ENCODE measurements around the gene FAXC. TPM values are rescaled to one million over a fixed set of nuclear protein-coding genes. Genes with fewer than 3 reads are reported as not detected.

FAXC gene
- polyA plus RNA-seq, 1 of the 3 experiments (the other 2 are of a cell fraction): 9.0 TPM

DNA sequence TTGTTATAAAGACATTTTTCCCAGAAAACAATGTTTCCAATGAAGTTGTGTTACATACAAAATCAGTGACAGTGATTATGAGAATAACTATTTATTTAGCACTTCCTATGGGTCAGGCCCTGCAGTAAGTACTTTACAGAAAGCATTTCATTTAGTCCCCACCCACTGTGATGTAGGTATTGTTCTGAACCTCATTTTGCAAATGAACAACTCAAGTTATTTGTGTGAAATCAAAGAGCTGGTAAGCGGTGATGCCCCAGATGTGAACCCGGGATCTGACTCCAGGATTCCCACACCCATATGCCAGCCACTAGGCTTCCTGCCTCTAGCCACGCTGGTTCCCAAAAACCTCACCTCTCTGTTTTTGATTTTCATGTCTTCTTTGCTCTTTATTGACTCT lies 30.9 kb downstream of the FAXC start (continued):
- TF ChIP-seq, protein P1, sequence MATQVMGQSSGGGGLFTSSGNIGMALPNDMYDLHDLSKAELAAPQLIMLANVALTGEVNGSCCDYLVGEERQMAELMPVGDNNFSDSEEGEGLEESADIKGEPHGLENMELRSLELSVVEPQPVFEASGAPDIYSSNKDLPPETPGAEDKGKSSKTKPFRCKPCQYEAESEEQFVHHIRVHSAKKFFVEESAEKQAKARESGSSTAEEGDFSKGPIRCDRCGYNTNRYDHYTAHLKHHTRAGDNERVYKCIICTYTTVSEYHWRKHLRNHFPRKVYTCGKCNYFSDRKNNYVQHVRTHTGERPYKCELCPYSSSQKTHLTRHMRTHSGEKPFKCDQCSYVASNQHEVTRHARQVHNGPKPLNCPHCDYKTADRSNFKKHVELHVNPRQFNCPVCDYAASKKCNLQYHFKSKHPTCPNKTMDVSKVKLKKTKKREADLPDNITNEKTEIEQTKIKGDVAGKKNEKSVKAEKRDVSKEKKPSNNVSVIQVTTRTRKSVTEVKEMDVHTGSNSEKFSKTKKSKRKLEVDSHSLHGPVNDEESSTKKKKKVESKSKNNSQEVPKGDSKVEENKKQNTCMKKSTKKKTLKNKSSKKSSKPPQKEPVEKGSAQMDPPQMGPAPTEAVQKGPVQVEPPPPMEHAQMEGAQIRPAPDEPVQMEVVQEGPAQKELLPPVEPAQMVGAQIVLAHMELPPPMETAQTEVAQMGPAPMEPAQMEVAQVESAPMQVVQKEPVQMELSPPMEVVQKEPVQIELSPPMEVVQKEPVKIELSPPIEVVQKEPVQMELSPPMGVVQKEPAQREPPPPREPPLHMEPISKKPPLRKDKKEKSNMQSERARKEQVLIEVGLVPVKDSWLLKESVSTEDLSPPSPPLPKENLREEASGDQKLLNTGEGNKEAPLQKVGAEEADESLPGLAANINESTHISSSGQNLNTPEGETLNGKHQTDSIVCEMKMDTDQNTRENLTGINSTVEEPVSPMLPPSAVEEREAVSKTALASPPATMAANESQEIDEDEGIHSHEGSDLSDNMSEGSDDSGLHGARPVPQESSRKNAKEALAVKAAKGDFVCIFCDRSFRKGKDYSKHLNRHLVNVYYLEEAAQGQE (IDR thresholded peaks at IDR 0.05; ENCODE audit: low read depth, low read length): no peak
- TF ChIP-seq POLR2AphosphoS5 (IDR thresholded peaks at IDR 0.05; ENCODE audit: low read depth, low read length) (no peak), FOXM1 (IDR thresholded peaks at IDR 0.05; ENCODE audit: low read depth) (no peak)
- TF ChIP-seq, protein P2, sequence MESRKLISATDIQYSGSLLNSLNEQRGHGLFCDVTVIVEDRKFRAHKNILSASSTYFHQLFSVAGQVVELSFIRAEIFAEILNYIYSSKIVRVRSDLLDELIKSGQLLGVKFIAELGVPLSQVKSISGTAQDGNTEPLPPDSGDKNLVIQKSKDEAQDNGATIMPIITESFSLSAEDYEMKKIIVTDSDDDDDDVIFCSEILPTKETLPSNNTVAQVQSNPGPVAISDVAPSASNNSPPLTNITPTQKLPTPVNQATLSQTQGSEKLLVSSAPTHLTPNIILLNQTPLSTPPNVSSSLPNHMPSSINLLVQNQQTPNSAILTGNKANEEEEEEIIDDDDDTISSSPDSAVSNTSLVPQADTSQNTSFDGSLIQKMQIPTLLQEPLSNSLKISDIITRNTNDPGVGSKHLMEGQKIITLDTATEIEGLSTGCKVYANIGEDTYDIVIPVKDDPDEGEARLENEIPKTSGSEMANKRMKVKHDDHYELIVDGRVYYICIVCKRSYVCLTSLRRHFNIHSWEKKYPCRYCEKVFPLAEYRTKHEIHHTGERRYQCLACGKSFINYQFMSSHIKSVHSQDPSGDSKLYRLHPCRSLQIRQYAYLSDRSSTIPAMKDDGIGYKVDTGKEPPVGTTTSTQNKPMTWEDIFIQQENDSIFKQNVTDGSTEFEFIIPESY (IDR thresholded peaks at IDR 0.05; ENCODE audit: borderline replicate concordance, low read depth): no peak

DNA sequence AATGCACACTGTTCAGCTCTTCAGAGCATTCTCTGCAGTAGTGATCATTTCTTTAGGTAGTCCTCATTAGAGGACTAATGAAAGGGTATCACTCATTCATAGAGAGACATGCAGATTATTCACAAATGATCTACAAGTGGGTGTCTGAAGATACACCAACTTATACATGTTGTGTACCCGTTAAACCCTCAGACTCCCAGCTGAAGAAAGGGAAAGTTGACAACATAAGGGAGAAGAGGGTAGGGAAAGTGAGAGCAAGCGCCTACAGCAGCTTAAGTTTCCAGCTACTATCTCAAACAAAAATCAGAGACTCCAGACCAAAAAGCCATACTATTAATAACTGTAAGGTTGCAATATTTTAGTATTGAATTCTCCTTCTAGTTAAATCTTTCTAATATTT lies 37.1 kb downstream of the FAXC start:
- no peak for DNase-seq
- H3F3A ChIP-seq (replicated peaks; ENCODE audit: insufficient read depth): no peaks in the 10 kb centered on the region
- H3K4me2 ChIP-seq: no peak overlapping the region
- H3K79me2 ChIP-seq (ENCODE audit: insufficient read depth): no peaks in the 10 kb centered on the region
- no peaks in the 10 kb centered on the region for H3K9me3 ChIP-seq
- H3K9ac ChIP-seq: no peak overlapping the region
- H4K20me1 ChIP-seq (ENCODE audit: insufficient read depth): no peaks in the 10 kb centered on the region
- H3K27ac ChIP-seq (ENCODE audit: low read depth in 2 of 2, low read length in 1 of 2): no peak overlapping the region
- no peaks in the 10 kb centered on the region for H3K9me2 ChIP-seq
- 55% methylated on average over 2 of the region's 2 CpGs for WGBS (ENCODE audit: low lambda C conversion rate)
- no peak overlapping the region for H2AFZ ChIP-seq (ENCODE audit: low read depth)
- POLR2A ChIA-PET: no interaction called here
- TF ChIP-seq EP300 (IDR thresholded peaks at IDR 0.05; ENCODE audit: borderline replicate concordance in 1 of 2, low read depth in 1 of 2, low read length in 1 of 2): no peak
- TF ChIP-seq POLR2AphosphoS5 (IDR thresholded peaks at IDR 0.05; ENCODE audit: low read depth, low read length): no peak
- TF ChIP-seq, protein P3, sequence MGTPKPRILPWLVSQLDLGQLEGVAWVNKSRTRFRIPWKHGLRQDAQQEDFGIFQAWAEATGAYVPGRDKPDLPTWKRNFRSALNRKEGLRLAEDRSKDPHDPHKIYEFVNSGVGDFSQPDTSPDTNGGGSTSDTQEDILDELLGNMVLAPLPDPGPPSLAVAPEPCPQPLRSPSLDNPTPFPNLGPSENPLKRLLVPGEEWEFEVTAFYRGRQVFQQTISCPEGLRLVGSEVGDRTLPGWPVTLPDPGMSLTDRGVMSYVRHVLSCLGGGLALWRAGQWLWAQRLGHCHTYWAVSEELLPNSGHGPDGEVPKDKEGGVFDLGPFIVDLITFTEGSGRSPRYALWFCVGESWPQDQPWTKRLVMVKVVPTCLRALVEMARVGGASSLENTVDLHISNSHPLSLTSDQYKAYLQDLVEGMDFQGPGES (IDR thresholded peaks at IDR 0.05; ENCODE audit: low read depth, low read length): no peak
- TF ChIP-seq RFX5 (IDR thresholded peaks at IDR 0.05; ENCODE audit: low read length): no peak
- TF ChIP-seq, protein P2 (IDR thresholded peaks at IDR 0.05; ENCODE audit: borderline replicate concordance, low read depth): no peak
- no peak for TF ChIP-seq FOXM1 (IDR thresholded peaks at IDR 0.05; ENCODE audit: low read depth)
- no peak for TF ChIP-seq SMC3 (IDR thresholded peaks at IDR 0.05; ENCODE audit: low read depth, low read length)
- TF ChIP-seq, protein P4, sequence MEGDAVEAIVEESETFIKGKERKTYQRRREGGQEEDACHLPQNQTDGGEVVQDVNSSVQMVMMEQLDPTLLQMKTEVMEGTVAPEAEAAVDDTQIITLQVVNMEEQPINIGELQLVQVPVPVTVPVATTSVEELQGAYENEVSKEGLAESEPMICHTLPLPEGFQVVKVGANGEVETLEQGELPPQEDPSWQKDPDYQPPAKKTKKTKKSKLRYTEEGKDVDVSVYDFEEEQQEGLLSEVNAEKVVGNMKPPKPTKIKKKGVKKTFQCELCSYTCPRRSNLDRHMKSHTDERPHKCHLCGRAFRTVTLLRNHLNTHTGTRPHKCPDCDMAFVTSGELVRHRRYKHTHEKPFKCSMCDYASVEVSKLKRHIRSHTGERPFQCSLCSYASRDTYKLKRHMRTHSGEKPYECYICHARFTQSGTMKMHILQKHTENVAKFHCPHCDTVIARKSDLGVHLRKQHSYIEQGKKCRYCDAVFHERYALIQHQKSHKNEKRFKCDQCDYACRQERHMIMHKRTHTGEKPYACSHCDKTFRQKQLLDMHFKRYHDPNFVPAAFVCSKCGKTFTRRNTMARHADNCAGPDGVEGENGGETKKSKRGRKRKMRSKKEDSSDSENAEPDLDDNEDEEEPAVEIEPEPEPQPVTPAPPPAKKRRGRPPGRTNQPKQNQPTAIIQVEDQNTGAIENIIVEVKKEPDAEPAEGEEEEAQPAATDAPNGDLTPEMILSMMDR (IDR thresholded peaks at IDR 0.05): no peak
- TF ChIP-seq RAD21 (IDR thresholded peaks at IDR 0.05; ENCODE audit: low read length): no peak
- TF ChIP-seq MEF2A (IDR thresholded peaks at IDR 0.05; ENCODE audit: borderline replicate concordance, low read depth): no peak
- TF ChIP-seq NRF1 (IDR thresholded peaks at IDR 0.05; ENCODE audit: low read depth, low read length): no peak
- TF ChIP-seq TEAD4 (IDR thresholded peaks at IDR 0.05; ENCODE audit: borderline replicate concordance, insufficient read depth): no peak
- TF ChIP-seq RXRA (IDR thresholded peaks at IDR 0.05; ENCODE audit: borderline replicate concordance, low read depth): no peak
- CTCF ChIA-PET: interaction anchor here (1.6 to 1.7 kb wide), 2 partner anchors 18 to 22 kb away, joined by 5 to 13 read pairs; no protein-coding TSS in a partner anchor
- no peak overlapping the region for H3K4me3 ChIP-seq (ENCODE audit: low read depth in 2 of 2, low read length in 1 of 2)
- peaks cover 0 to 2% of the 10 kb centered on the region in 2 experiments for H3K36me3 ChIP-seq (replicated peaks in 1 of 2; ENCODE audit: control insufficient read depth in 1 of 2, insufficient read depth in 2 of 2, low read length in 1 of 2)
- no peaks in the 10 kb centered on the region; a peak in 1 of 4 replicates for H3K4me1 ChIP-seq (ENCODE audit: control insufficient read depth in 1 of 2, insufficient read depth in 2 of 2, low read depth in 1 of 2, low read length in 1 of 2)
- no peaks in the 10 kb centered on the region for H3K27me3 ChIP-seq (ENCODE audit: insufficient read depth)

All from SK-N-SH (cell line).